H1 (cell line): ENCODE data around the gene SNX32. TPM values are rescaled to one million over a fixed set of nuclear protein-coding genes. Genes with fewer than 3 reads are reported as not detected.

Experiments
- ASH2L ChIP-seq: fragments of 200-600, 300-600 bp; sonication (generic); IDR thresholded peaks from one replicate; pipeline ENCODE4 v1.7.1; 2017; ENCODE audit warnings: low read length
- GABPA ChIP-seq: IDR thresholded peaks from 2 replicates; pipeline ENCODE4 v1.6.1; 2011; ENCODE audit warnings: mild to moderate bottlenecking, low read length, moderate library complexity, borderline replicate concordance; ENCODE audit not compliant: insufficient read depth
- GTF2F1 ChIP-seq: IDR thresholded peaks from 2 replicates; pipeline ENCODE4 v1.6.1; 2012; ENCODE audit warnings: low read depth, low read length, improper control_type of control experiment, borderline replicate concordance
- JUN ChIP-seq: IDR thresholded peaks from 2 replicates; pipeline ENCODE4 v1.6.1; 2011; ENCODE audit warnings: low read depth, mild to moderate bottlenecking, improper control_type of control experiment, low read length
- NRF1 ChIP-seq: IDR thresholded peaks from 2 replicates; pipeline ENCODE4 v1.6.1; 2011; ENCODE audit warnings: mild to moderate bottlenecking, low read depth, low read length, improper control_type of control experiment
- RBBP5 ChIP-seq: IDR thresholded peaks from 2 replicates; pipeline ENCODE4 v1.7.1; 2012; ENCODE audit warnings: low read depth, mild to moderate bottlenecking, inconsistent platforms, low read length, moderate library complexity, borderline replicate concordance
- RNF2 ChIP-seq: fragments of 200-900, 300-1000 bp; sonication (generic); IDR thresholded peaks from 2 replicates; pipeline ENCODE4 v1.7.1; 2016; ENCODE audit warnings: borderline replicate concordance, low read depth, mild to moderate bottlenecking, antibody characterized with exemption, low read length; ENCODE audit not compliant: poor library complexity, severe bottlenecking; ENCODE audit errors: missing control alignments
- SP2 ChIP-seq: IDR thresholded peaks from 2 replicates; pipeline ENCODE4 v1.6.1; 2012; ENCODE audit warnings: mild to moderate bottlenecking, low read length, inconsistent platforms
- SP4 ChIP-seq: IDR thresholded peaks from 2 replicates; pipeline ENCODE4 v1.6.1; 2012; ENCODE audit warnings: low read length, inconsistent platforms
- polyA plus RNA-seq, 7 experiments: library from polyadenylated mRNA; depleted of rRNA in 3 of 7; stranded (reverse) in 5 of 7; unstranded in 2 of 7; fragments of >200 nt in 5 of 7; fragments of 200-250 nt in 2 of 7; gene quantifications; 1 replicate in 5 of 7; 2 replicates in 1 of 7; 4 replicates in 1 of 7; pipeline versions ENCODE4 v1.2.1 to v1.2.3, GENCODE V29; 2011 to 2013; ENCODE audit warnings: missing spikeins in 2 of 7, mixed read lengths in 2 of 7
- total RNA-seq: library from RNA; stranded (reverse); fragmentation: NEBNext Ultra II Directional; extraction: Animal tissue kit (Norgen Biotek cat#: 25700); gene quantifications from 2 replicates; pipeline ENCODE4 v1.2.1, GENCODE V29; 2021
- TF ChIP-seq, protein P1 (sequence below): fragments of 300-600 bp; sonication (generic); IDR thresholded peaks from 2 replicates; pipeline ENCODE4 v1.7.1; 2012; ENCODE audit warnings: low read length, moderate library complexity, mild to moderate bottlenecking, inconsistent platforms; ENCODE audit not compliant: insufficient replicate concordance

Gene SNX32
- total and polyA plus RNA-seq, 2 of the 8 experiments (the other 6 are each of a cell fraction or from before 2014, with no cell fraction given), result 0.76 to 2.2 TPM

DNA sequence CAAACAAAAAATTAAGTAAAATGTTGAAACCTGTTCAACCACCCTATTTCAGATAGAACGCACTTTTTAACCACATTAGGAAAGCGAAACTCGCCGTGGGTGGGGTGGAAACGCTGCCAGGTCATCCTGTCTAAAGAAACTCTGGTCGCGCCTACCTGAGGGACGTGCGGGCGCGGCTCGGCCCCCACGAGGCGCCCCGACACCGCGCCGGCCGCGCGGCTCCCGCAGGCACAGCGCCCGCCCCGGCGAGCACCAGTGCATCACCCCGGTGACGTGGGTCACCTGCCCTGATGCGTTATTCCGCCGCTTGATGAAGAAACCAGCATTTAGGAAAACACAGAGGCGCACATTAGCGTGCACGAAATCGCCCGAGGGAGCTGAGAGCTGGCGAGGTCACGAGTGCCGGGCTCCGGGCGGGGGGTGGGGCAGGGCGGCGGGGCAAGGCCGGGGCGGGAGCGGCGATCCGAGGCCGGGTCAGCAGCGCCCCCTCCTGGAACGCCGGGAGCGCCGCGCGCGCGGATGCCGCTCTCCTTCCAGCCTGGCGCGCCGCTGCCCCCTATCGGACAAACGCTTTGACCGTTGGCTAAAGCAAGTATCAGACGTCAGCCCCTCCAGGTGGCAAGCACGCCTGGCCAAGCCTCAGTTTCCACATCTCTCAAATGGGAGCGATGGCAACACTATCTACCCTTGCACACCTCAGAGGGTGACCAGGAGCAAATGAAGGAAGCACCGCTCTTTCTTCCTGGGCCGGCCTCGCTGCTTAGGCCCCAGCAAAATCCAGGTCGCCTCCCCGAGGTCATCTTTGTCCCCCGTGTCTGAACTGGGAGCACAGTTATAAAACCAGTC is 15.7 kb upstream of the SNX32 start (continued):
- TF ChIP-seq RBBP5, result no peak
- no peak for TF ChIP-seq GABPA
- no peak for TF ChIP-seq RNF2
- TF ChIP-seq SP4, result no peak
- no peak for TF ChIP-seq JUN
- no peak for TF ChIP-seq GTF2F1
- TF ChIP-seq ASH2L, result no peak
- TF ChIP-seq, protein P1, sequence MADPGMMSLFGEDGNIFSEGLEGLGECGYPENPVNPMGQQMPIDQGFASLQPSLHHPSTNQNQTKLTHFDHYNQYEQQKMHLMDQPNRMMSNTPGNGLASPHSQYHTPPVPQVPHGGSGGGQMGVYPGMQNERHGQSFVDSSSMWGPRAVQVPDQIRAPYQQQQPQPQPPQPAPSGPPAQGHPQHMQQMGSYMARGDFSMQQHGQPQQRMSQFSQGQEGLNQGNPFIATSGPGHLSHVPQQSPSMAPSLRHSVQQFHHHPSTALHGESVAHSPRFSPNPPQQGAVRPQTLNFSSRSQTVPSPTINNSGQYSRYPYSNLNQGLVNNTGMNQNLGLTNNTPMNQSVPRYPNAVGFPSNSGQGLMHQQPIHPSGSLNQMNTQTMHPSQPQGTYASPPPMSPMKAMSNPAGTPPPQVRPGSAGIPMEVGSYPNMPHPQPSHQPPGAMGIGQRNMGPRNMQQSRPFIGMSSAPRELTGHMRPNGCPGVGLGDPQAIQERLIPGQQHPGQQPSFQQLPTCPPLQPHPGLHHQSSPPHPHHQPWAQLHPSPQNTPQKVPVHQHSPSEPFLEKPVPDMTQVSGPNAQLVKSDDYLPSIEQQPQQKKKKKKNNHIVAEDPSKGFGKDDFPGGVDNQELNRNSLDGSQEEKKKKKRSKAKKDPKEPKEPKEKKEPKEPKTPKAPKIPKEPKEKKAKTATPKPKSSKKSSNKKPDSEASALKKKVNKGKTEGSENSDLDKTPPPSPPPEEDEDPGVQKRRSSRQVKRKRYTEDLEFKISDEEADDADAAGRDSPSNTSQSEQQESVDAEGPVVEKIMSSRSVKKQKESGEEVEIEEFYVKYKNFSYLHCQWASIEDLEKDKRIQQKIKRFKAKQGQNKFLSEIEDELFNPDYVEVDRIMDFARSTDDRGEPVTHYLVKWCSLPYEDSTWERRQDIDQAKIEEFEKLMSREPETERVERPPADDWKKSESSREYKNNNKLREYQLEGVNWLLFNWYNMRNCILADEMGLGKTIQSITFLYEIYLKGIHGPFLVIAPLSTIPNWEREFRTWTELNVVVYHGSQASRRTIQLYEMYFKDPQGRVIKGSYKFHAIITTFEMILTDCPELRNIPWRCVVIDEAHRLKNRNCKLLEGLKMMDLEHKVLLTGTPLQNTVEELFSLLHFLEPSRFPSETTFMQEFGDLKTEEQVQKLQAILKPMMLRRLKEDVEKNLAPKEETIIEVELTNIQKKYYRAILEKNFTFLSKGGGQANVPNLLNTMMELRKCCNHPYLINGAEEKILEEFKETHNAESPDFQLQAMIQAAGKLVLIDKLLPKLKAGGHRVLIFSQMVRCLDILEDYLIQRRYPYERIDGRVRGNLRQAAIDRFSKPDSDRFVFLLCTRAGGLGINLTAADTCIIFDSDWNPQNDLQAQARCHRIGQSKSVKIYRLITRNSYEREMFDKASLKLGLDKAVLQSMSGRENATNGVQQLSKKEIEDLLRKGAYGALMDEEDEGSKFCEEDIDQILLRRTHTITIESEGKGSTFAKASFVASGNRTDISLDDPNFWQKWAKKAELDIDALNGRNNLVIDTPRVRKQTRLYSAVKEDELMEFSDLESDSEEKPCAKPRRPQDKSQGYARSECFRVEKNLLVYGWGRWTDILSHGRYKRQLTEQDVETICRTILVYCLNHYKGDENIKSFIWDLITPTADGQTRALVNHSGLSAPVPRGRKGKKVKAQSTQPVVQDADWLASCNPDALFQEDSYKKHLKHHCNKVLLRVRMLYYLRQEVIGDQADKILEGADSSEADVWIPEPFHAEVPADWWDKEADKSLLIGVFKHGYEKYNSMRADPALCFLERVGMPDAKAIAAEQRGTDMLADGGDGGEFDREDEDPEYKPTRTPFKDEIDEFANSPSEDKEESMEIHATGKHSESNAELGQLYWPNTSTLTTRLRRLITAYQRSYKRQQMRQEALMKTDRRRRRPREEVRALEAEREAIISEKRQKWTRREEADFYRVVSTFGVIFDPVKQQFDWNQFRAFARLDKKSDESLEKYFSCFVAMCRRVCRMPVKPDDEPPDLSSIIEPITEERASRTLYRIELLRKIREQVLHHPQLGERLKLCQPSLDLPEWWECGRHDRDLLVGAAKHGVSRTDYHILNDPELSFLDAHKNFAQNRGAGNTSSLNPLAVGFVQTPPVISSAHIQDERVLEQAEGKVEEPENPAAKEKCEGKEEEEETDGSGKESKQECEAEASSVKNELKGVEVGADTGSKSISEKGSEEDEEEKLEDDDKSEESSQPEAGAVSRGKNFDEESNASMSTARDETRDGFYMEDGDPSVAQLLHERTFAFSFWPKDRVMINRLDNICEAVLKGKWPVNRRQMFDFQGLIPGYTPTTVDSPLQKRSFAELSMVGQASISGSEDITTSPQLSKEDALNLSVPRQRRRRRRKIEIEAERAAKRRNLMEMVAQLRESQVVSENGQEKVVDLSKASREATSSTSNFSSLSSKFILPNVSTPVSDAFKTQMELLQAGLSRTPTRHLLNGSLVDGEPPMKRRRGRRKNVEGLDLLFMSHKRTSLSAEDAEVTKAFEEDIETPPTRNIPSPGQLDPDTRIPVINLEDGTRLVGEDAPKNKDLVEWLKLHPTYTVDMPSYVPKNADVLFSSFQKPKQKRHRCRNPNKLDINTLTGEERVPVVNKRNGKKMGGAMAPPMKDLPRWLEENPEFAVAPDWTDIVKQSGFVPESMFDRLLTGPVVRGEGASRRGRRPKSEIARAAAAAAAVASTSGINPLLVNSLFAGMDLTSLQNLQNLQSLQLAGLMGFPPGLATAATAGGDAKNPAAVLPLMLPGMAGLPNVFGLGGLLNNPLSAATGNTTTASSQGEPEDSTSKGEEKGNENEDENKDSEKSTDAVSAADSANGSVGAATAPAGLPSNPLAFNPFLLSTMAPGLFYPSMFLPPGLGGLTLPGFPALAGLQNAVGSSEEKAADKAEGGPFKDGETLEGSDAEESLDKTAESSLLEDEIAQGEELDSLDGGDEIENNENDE, result no peak
- no peak for TF ChIP-seq NRF1
- no peak for TF ChIP-seq SP2
